MCF 10A (cell line): ENCODE data around the gene RAD51C. TPM values are rescaled to one million over a fixed set of nuclear protein-coding genes. Genes with fewer than 3 reads are reported as not detected.

ENCODE experiments used
- BruUV-seq: library from RNA; stranded (reverse); fragments of 400-500 nt; replicated peaks from 2 replicates; lab custom pipeline; 2021; lab: Mats Ljungman, UMichigan
- CTCF ChIA-PET: fragments of 300-600 bp; sonication (Branson Sonifier 250); formaldehyde crosslinking; extraction: SDS; loops from one replicate; lab custom pipeline; 2021; ENCODE audit warnings: antibody characterized with exemption, inconsistent platforms; lab: Yijun Ruan, JAX
- POLR2A ChIA-PET: fragments of 300-600, 350-650 bp; sonication (Branson Sonifier 250); formaldehyde crosslinking; extraction: SDS; loops from one replicate; lab custom pipeline; 2020; ENCODE audit warnings: antibody characterized with exemption, inconsistent platforms; lab: Yijun Ruan, JAX
- DNase-seq: peaks from one replicate; pipeline ENCODE4 v3.0.0-alpha.2; 2018; ENCODE audit not compliant: unreplicated experiment
- H3K27ac Mint-ChIP-seq: one replicate; pipeline ENCODE4 v1.8.0; 2022; ENCODE audit warnings: mild to moderate bottlenecking, low read depth, mixed read lengths; ENCODE audit not compliant: unreplicated experiment
- H3K27me3 Mint-ChIP-seq: one replicate; pipeline ENCODE4 v1.8.0; 2022; ENCODE audit warnings: mixed read lengths; ENCODE audit not compliant: insufficient read depth, unreplicated experiment
- H3K36me3 Mint-ChIP-seq: one replicate; pipeline ENCODE4 v1.8.0; 2022; ENCODE audit warnings: mild to moderate bottlenecking, moderate library complexity, mixed read lengths; ENCODE audit not compliant: insufficient read depth, unreplicated experiment
- H3K4me1 Mint-ChIP-seq: one replicate; pipeline ENCODE4 v1.8.0; 2022; ENCODE audit warnings: mixed read lengths; ENCODE audit not compliant: insufficient read depth, unreplicated experiment
- H3K4me3 Mint-ChIP-seq: one replicate; pipeline ENCODE4 v1.8.0; 2022; ENCODE audit warnings: mild to moderate bottlenecking, moderate library complexity, mixed read lengths; ENCODE audit not compliant: unreplicated experiment
- H3K9me3 Mint-ChIP-seq: one replicate; pipeline ENCODE4 v1.8.0; 2022; ENCODE audit warnings: mixed read lengths; ENCODE audit not compliant: unreplicated experiment
- intact Hi-C: fragments of 100-400 bp; cut with micrococcal nuclease; formaldehyde crosslinking; loops from 2 replicates; pipeline ENCODE4 v1.14.1; 2022
- total RNA-seq: library from RNA; stranded (reverse); gene quantifications from 2 replicates; pipeline ENCODE4 v1.2.3, GENCODE V29; 2022
- TF ChIP-seq, protein P1 (sequence below): fragments of 200-600 bp; IDR thresholded peaks from one replicate; pipeline ENCODE4 v1.8.0; 2022; ENCODE audit warnings: antibody characterized with exemption, mild to moderate bottlenecking; ENCODE audit not compliant: unreplicated experiment

RAD51C gene
- total RNA-seq, 1 experiment from 2014 or later = 59.5 TPM

DNA sequence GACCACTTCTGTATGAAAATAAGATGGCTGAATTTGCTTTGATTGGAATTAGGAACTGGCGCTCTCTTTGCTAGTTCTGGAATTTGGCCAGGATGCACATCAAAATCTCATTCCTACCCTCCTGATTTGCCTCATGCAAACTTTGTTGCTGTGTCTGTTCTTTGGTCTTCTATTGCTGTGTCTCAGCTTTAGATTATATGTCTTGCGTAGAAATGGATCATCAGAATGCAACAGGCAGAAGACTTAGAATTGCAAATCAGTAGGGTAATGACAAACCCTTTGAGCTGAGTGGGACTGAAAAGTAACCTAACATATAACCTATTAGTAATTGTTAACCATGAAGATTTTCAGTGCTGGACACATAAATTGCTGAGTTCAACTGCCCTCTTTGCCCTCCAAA is 30.3 kb downstream of the RAD51C start:
- no peaks in the 10 kb centered on the region for H3K27me3 Mint-ChIP-seq
- no TSS peak for BruUV-seq
- TF ChIP-seq, protein P1, sequence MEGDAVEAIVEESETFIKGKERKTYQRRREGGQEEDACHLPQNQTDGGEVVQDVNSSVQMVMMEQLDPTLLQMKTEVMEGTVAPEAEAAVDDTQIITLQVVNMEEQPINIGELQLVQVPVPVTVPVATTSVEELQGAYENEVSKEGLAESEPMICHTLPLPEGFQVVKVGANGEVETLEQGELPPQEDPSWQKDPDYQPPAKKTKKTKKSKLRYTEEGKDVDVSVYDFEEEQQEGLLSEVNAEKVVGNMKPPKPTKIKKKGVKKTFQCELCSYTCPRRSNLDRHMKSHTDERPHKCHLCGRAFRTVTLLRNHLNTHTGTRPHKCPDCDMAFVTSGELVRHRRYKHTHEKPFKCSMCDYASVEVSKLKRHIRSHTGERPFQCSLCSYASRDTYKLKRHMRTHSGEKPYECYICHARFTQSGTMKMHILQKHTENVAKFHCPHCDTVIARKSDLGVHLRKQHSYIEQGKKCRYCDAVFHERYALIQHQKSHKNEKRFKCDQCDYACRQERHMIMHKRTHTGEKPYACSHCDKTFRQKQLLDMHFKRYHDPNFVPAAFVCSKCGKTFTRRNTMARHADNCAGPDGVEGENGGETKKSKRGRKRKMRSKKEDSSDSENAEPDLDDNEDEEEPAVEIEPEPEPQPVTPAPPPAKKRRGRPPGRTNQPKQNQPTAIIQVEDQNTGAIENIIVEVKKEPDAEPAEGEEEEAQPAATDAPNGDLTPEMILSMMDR = no peak
- CTCF ChIA-PET = interaction anchor here (1.0 kb wide), 1 partner anchor 18 kb away, joined by 3 read pairs; no protein-coding TSS in a partner anchor
- DNase-seq = no peak
- intact Hi-C loops = no loop called here
- peaks cover 42% of the 10 kb centered on the region for H3K36me3 Mint-ChIP-seq
- H3K4me1 Mint-ChIP-seq = no peaks in the 10 kb centered on the region
- POLR2A ChIA-PET = no interaction called here
- no peaks in the 10 kb centered on the region for H3K9me3 Mint-ChIP-seq
- H3K27ac Mint-ChIP-seq = no peak overlapping the region
- H3K4me3 Mint-ChIP-seq = no peak overlapping the region

- intact Hi-C loops = no loop called here
- TF ChIP-seq, protein P1 = no peak
- no peak for DNase-seq
- Mint-ChIP-seq H3K9me3 (no peaks in the 10 kb centered on the region), H3K27me3 (no peaks in the 10 kb centered on the region), H3K36me3 (peaks cover 23% of the 10 kb centered on the region), H3K27ac (no peak overlapping the region), H3K4me3 (no peak overlapping the region), H3K4me1 (no peaks in the 10 kb centered on the region)
- no TSS peak for BruUV-seq
- POLR2A ChIA-PET = no interaction called here
- CTCF ChIA-PET = no interaction called here
Observed at GRCh38 chr17:58728798-58729197, 36.4 kb downstream of the RAD51C start.

DNA sequence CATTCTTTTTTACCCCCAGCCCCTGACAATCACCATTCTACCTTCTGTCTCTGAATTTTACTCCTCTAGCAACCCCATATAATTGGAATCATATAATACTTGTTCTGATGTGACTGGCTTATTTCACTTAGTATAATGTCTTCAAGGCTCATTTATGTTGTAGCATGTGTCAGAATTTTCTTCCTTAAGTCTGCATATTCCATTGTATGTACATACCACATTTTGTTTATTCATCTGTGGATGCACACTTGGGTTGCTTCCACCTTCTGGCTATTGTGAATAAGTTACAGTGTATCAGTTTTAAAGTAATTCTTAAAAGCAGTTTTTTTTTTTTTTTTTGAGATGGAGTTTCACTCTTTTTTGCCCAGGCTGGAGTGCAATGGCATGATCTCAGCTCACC is 38.5 kb downstream of the RAD51C start:
- Mint-ChIP-seq H3K27ac (no peak overlapping the region), H3K4me1 (no peaks in the 10 kb centered on the region), H3K4me3 (no peak overlapping the region), H3K9me3 (no peaks in the 10 kb centered on the region), H3K27me3 (no peaks in the 10 kb centered on the region), H3K36me3 (peaks cover 23% of the 10 kb centered on the region)
- TF ChIP-seq, protein P1 = no peak
- intact Hi-C loops = no loop called here
- DNase-seq = no peak
- CTCF ChIA-PET = no interaction called here
- POLR2A ChIA-PET = no interaction called here
- no TSS peak for BruUV-seq

GRCh38 chr17:58734040-58734439 is 41.6 kb downstream of the RAD51C start:
- CTCF ChIA-PET = interaction anchor here (0.7 kb wide), 1 partner anchor 46 kb away, joined by 3 read pairs; no protein-coding TSS in a partner anchor
- H3K4me3 Mint-ChIP-seq = no peak overlapping the region
- no peaks in the 10 kb centered on the region for H3K4me1 Mint-ChIP-seq
- no peak overlapping the region for H3K27ac Mint-ChIP-seq
- no TSS peak for BruUV-seq
- H3K27me3 Mint-ChIP-seq = no peaks in the 10 kb centered on the region
- no peaks in the 10 kb centered on the region for H3K9me3 Mint-ChIP-seq
- DNase-seq = no peak
- intact Hi-C loops = no loop called here
- POLR2A ChIA-PET = no interaction called here
- TF ChIP-seq, protein P1 = no peak
- peaks cover 23% of the 10 kb centered on the region for H3K36me3 Mint-ChIP-seq
